GM21381 (cell line): Measurements from ENCODE around the gene TICAM2.
"Not testable (repeated sequence)": the region's sequence is repeated elsewhere in the genome, so short reads cannot be mapped to it uniquely, and the experiment has no call there.

Source experiments
- ATAC-seq: cut with Tn5 transposase; IDR thresholded peaks from one replicate; pipeline ENCODE4 v1.9.1; 2021; ENCODE audit warnings: mild to moderate bottlenecking, moderate library complexity; ENCODE audit not compliant: unreplicated experiment

TICAM2 gene, protein sequence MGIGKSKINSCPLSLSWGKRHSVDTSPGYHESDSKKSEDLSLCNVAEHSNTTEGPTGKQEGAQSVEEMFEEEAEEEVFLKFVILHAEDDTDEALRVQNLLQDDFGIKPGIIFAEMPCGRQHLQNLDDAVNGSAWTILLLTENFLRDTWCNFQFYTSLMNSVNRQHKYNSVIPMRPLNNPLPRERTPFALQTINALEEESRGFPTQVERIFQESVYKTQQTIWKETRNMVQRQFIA

DNA sequence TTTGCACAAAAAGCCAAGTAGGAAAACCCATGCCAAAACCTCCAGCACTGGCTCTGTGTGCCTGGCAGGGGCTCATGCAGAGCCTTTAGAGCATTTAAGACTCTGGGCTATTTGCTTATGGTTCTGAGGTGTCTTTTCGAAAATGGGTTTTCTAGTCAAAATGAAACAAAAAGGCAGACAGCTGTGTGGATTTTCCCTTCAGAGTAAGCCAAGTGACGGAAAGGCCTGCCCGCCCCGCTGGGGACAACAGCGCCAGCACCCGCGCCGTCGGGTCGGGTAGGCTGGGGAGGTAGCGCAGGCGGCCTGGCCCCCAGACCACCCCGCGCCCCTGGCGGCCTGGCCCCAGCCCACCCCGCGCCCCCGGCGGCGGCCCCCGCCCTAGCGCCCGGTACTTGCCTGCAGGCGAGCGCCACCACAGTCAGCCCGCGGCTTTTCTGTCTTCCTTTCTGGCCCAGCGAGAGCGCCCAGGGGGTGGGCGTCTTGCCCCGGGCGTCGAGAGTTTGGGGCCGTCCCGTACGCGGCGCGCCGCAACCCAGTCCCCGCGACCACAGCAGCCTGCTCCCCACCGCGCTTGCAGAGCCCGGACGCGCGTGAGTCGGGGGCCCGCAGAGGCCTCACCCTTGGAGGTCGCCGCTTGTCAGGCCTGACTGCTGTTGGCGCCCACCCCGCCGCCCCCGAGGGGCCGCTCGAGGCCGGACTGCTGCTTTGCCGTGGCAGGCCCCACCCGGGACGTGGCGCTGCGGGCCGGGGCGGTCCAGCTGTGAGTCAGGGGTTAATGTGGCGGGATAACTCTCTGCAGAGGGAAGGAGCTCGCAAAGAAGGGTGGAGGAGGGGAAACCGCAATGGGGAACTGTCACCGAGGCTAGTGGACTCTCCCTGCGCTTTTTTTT lies at the start of gene TICAM2:
TSS of gene TICAM2 (minus strand) at position 779 of the 890 bp plus-strand sequence. CDS start 21,223 bp downstream, outside the sequence.
- ATAC-seq: peak; percentile 72

DNA sequence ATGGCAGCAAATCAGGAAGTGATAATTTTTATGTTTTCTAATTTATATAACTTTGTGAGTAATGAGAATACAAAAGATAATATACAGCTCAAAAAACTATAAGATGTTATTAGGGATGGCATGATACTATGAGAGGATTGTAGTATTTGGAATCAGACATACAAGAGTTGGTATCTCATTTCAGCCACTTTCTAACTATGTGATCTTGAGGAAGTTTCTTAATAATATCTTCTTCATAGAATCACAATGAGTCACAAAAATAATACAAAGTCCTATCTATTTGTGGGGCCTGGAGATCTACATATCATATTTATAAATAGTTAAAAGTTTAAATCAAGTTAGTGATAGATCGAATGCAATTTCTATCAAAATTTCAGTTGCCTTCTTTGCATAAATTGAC lies 47.3 kb upstream of the TICAM2 start:
- ATAC-seq: no peak

DNA sequence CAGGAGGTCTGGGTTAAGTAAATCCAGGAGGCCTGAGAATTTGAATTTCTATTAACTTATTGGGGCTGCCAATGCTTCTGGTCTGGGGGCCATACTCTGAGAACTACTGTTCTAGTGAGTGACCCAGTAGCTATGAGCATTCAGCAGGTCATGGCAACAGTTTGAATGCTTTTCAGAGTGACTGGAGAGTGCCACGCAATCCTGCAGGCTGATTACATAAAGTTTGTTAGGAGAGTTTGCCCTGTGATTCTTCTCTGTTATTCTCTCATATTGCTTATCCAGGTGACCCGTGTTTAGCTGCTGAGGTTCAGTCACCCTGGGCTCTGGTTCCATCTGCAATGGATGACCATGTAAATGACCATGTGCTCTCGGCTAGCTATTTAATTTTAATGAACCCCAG lies 45.8 kb upstream of the TICAM2 start:
- no peak for ATAC-seq

DNA sequence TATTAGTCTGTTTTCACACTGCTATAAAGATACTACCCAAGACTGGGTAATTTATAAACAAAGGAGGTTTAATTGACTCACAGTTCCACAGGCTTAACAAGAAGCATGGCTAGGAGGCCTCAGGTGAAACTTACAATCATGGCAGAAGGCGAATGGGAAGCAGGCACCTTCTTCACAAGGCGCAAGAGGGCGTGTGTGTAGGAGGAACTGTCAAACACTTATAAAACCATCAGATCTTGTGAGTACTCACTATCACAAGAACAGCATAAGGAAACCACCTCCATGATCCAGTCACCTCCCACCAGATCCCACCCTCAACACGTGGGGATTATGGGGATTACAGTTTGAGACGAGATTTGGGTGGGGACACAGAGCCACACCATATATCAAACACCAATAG lies 43.1 kb upstream of the TICAM2 start:
- not testable (repeated sequence) for ATAC-seq

DNA sequence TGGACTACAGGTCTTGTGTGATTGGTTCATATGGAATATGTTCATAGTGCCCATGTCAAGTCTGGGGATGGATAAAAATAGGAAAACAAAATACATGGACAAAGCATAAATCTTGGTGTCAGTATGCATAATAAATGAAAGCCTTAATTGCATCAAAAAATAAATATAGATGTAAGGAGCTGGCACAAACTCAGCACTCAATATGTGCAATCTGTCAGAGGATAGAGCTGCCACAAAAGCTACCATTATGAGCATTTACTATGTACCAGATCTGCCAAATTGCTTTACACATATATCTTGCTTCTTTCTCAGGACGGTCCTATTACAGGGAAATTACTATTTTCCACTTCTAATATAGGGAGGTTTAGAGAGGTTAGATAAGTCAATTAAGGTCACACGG lies 41.8 kb upstream of the TICAM2 start:
- no peak for ATAC-seq

DNA sequence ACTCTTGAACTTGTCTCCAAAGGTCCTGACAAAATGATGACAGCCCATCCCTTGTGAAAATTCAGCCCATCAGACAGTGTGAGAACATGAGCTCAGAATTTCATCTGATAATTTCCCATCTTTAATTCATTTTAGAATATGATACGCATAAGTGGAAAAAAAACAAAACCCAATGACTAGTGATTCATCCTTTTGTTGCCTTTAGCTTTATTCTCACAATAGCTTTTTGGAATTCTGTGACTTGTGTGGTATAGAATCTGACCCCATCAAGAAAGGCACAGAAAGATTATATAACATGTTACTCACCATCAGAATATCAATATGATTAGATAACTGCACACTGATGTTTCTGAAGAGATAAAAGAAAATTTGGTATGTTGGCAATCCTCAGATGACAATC lies 39.7 kb upstream of the TICAM2 start:
- ATAC-seq: no peak

DNA sequence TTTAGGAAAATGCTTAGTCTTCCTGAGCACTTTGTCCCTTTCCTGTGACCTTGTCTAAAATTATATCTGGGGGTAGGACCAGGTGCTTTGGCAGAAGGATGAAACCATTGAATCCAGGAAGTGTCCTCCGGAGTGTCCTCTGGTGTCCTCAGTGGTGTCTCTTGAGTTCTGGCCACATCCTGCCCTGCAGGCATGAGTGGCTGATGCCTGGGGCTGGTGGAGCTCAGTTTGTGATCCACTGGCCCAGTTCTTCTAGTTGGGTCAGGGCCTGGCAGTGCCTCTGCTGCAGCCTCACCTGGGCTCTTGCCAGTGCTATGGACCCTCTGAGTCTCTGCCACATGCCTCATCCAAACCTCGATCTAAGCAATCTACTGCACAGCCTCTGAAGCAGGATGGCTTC lies 38.0 kb upstream of the TICAM2 start:
- no peak for ATAC-seq

DNA sequence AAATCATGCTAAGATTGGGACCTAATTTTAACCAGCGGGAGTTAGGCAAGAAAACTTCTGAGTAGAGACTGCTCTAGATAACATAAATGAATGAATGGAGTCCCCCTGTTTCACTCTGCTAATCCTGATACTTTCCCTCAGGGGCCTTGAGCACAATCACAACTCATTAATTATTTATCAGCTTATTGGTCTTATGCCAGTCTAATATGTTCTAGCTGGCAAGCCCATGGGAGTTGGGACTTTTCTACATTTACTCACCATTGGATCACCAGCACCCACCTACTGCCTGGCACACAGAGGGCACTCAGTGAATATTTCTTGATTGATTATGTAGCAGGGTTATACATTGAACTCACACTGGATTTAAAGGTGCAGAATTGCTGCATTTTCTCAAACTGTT lies 37.1 kb upstream of the TICAM2 start:
- no peak for ATAC-seq

DNA sequence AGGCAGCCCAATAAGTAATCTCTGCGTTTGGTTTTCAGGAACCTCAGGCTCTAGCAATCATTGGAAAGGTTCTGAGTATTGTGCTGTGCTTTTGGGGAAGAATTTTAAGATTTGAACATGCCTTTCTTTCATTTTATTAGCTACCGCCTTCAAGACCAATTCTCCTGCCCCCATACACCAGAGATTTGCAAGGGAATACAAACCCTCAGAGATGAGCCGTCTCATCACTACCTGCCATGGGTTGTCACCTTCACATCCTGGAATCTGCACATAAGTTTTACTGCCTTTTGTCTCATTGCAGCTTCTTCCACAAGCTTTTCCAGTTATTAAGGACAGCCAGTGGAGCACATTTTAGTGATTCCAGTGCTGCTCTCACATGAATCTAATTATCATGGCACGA lies 35.2 kb upstream of the TICAM2 start:
- no peak for ATAC-seq

DNA sequence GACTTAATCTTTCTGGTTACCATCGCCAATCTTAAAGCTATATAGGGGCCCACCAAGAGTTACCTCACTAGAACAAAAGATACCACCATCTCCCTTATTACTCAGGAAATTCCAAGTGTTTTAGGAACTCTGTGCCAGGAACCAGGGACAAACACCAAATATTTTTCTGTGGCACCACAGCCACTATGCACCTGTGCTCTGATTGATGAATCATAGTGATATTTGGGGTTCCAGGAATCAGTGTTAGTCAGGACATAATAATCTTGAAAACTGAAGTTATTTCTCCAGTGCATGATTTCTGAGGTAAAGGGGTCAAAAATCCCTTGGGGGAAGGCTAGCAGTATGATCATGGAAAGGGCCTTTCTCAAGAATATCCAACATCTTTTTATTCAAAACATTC lies 33.7 kb upstream of the TICAM2 start:
- ATAC-seq: no peak

DNA sequence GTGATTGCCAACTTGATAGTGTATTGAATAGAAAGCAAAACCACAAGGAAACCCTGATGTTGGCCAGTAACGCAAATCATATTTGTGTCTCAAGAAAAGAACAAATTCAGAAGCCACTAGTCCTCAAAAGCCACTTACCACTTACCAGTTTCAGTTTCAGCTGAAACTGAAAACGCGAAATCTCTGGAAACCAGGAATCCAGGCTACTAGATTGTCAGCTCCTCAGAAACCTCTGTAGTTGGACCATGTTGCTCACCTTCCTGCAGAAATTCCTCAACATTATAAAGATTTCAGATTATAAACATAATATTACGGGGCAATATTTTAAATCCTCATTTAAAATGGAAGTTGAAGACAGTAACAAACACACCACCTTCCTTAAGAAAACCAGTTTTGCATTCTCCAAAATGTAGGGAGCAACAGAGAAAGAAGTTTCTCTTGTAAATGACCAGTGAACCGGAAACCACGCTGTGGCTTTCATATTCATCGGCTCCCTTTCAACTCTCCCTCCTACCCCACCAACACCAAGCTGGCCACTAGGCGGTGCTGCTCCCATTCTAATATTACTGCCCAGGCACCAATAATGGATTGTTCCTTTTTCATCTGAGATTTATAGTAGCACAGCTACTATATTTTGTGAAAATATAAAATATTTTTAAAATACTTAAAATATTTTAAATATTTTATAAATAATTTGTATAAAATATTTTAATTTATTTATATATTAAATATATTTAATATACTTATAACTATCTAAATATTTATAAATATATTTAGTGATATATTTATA lies 32.3 kb upstream of the TICAM2 start:
- ATAC-seq: peak; percentile 68

DNA sequence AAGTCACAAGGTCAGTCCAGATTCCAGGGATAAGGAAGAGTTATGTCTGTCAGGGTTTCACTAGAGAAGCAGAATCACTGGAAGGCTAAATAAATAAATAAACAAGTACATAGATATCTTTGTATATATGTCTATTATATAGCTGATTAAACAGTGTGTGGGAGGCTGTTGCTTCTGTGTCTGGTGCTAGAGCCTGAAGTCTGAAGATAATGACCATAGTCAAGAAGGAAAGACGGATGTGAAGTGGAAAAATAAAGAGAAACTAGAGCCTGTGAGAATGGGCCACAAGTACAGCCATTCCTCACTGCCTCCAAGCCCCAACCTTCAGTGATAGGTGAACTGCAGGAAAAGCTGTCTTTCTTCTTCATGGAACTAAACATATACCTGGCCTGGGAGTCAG lies 27.6 kb upstream of the TICAM2 start:
- no peak for ATAC-seq

DNA sequence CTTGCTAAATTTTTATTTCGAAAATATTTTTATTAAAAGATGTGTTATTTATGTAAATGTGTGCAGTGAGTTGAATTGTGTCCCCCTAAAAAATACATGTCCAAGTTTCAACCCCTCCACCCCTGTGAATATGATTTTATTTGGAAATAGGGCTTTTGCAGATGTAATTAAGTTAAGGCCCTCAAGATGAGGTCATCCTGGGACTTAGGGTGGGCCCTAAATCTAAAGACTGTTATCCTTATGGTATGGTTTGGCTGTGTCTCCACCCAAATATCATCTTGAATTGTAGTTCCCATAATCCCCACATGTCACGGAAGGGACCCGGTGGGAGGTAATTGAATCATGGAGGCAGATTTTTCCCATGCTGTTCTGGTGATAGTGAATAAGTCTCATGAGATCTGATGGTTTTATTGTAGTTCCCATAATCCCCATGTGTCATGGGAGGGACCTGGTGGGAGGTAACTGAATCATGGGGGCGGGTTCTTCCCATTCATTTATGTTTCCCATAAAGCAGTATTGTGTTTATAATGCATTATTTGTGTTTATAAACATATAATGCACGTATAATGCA lies 25.1 kb upstream of the TICAM2 start:
- no peak for ATAC-seq

DNA sequence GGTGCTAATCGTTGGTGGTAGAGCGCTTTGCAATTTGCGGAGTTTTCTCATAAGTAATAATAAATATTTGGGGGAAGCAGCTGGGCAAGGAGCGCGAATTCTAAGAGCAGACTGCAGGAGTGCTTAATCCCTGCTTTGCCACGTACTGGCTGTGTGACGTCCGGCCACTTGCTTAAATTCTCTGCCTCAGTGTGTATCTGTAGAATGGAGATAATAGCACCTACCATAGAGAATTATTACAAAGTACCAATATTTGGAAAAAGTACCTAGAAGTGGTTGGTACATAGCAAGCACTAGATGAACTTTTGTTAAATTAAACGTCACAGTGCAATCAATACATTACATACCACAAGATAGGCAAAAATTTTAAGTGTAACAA lies 24.2 kb upstream of the TICAM2 start:
- peak; percentile 32 for ATAC-seq

DNA sequence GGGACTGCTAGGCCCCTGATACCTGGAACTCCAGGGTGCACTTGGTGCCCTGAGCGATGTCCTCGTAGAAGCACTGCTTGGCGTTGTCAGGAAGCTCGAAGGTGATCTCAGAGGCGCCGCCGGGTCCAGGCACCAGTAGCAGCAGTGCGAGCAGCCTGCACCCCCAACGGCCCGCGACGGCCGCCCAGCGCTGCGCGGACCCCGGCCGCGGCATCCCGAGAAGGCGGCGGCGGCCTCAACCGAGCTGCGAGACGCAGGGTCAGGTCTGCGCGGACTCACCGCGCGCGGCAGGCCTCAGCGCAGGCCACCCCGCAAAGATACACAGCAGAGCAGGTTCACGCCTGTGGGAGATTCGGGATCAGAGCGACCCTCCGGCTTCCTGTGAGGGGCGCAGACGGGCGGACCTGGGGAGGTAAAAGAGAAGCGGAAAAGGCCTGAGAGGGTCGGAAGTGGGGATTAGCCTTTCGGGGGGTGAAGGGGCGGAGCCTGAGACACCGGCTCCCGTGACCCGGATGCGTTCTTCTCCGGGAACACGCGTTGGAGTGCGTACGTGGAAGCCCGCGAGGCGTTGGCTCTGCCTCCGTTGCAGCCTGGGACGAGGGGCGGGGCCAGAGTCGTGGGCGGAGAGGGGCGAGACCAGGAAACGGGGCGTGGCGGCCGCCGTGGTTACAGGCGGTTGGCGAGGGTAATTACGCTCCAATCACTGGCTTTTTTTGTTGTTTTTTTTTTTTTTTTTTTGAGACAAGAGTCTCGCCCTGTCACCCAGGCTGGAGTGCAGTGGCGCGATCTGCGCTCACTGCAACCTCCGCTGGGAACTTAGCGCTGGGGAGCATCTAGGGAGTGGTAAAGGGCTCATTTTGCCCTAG lies 23.5 kb upstream of the TICAM2 start, which contains the start of gene TMED7:
TSS of gene TMED7 (minus strand) at position 458 of the 866 bp plus-strand sequence. CDS start at position 214, 244 bp downstream.
- peak; percentile 90 for ATAC-seq

DNA sequence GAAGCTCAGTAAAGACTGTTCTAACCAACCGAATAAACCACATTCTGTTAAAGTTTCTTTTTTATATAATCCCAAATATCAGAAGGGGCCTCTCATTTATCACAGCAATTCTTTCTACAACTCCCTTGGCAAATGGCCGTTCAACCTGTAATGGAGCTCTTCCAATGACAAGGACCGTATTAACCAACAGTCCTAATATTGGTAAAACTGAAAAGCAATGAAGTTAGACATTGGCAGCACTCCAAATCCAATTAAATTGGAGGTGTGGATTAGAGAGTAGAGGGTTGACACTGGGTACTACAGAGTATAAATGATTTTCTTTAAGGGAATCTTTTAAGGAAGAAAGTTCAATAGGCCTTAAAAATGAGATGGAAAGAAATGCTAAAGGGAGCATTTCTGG lies 22.7 kb upstream of the TICAM2 start:
- no peak for ATAC-seq

DNA sequence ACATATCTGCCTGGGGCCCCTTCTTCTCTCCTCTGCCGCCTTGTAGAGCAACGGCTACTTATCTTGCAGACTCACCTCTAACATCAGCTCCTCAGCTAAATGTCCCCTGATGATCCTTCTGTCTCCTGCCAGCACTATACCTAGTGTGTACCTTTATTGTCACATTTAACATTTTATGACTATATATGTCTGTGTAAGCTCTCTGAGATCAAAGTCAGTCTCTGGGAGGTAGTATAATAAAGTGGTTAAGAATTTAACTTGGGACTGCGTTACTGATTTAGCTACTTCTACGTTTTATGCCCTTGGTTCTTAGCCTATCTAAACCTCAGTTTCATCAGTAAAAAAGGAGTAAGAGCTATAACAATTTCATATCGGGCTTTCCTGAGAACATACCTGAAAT lies 21.4 kb upstream of the TICAM2 start:
- no peak for ATAC-seq

DNA sequence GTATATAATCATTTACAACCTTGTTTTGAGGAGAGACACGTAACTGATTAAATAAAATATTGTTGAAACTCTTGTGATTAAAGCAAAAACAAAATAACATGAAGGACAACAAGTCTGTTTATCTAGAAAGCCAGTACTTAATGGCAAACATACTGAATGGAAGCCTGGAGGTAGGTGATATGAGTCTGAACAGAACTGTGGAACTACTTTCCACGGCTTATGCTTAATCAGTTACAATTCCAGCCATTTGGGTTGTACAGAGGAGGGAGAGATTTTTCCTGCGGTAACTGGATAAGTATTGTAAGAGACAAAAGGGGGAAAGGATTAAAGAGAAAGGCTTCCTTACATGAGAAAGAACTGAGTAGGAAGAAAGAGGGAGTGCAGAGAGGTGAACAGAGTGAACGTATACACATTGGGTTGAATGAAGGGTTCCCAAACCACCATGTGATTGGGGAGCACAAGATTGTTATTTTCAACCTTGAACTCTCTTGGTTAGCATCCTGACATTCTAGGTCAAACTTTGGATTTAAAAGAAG lies 19.2 kb upstream of the TICAM2 start:
- no peak for ATAC-seq

DNA sequence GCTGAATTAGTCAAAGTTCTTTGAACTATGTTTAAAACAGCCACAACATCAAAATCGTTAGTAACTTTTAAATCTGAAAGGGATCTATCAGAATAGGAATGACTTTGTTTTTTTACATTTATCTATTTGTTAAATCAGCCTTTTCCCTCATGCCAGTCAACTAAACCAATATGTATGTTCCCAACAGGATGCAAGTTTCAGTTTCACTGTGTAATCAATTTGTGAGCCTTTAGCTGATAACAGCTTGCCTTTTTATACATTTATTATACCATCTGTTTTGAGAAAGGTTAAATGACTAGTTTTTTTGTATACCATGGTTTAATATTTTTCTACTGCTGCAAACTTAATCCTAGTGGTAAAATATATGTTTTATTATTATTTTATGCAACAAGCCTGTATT lies 14.6 kb upstream of the TICAM2 start:
- ATAC-seq: no peak

DNA sequence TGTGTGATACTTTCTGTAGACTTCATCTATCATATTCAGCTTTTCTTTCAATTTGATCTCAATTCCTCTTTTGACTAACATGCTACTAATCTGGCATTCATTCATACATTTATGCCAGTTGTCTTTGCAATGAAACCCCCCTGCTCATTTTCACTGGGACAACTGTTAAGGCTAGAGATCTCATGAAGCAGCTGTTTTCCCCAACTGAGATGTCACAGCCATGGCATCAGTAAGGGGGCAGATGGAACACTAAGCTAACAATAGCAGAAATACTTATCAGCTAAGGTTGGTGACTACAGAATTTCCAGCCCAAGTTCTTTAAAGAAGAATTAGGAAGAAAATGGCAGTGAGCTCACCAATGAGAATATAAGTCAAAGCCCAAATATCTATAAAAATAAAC lies 14.2 kb upstream of the TICAM2 start:
- no peak for ATAC-seq
